GM12801 (cell line): ENCODE data around the gene LAMTOR4.

Source experiments
- TF ChIP-seq, protein P1 (sequence below): IDR thresholded peaks from one replicate; pipeline ENCODE4 v1.5.1; 2011; ENCODE audit warnings: control low read depth; ENCODE audit not compliant: insufficient read length; ENCODE audit errors: extremely low read depth

The LAMTOR4 gene

DNA sequence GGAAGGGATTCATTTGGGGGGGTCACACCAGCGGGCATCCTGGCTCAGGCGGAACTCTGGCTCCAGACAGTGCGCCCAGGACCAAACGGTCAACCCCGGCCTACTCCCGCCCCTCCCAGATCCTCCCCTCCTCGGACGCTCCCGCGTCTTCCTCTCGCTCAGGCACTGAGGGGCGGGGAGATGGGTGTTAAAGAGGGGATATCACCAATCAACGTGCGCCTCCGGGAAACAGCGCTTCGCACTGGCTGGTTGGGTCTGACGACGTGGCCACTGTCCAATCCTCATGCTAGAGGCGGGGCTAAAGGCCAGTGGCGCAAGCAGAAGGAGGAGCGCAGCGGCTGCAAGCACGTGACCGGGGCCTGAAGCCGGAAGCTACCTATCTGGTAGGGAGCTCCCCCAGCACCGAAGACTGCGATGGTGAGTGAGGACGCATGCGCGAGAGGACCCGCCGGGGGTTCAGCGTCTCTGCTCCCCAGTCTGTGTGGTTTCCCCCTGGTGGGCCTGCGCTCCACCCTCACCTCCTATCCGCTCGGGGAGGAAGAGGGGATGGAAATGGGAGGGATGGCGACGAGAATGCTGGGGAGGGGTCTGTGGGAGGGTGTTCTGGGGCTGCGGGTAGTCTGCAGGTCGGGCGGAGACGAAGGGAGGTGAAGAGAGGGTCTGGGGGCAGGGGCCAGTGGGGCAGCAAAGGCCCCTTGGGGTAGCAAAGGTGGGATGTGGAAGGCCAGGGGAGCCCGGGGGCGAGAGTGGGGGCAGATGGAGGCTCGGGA, at the start of gene LAMTOR4:
TSS of gene LAMTOR4 (plus strand) at position 360 of the 770 bp plus-strand sequence. CDS start at position 415, 55 bp downstream.
- TF ChIP-seq, protein P1, sequence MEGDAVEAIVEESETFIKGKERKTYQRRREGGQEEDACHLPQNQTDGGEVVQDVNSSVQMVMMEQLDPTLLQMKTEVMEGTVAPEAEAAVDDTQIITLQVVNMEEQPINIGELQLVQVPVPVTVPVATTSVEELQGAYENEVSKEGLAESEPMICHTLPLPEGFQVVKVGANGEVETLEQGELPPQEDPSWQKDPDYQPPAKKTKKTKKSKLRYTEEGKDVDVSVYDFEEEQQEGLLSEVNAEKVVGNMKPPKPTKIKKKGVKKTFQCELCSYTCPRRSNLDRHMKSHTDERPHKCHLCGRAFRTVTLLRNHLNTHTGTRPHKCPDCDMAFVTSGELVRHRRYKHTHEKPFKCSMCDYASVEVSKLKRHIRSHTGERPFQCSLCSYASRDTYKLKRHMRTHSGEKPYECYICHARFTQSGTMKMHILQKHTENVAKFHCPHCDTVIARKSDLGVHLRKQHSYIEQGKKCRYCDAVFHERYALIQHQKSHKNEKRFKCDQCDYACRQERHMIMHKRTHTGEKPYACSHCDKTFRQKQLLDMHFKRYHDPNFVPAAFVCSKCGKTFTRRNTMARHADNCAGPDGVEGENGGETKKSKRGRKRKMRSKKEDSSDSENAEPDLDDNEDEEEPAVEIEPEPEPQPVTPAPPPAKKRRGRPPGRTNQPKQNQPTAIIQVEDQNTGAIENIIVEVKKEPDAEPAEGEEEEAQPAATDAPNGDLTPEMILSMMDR = no peak

GRCh38 chr7:100099452-100099851, 49.3 kb upstream of the LAMTOR4 start:
- TF ChIP-seq, protein P1 = no peak

DNA sequence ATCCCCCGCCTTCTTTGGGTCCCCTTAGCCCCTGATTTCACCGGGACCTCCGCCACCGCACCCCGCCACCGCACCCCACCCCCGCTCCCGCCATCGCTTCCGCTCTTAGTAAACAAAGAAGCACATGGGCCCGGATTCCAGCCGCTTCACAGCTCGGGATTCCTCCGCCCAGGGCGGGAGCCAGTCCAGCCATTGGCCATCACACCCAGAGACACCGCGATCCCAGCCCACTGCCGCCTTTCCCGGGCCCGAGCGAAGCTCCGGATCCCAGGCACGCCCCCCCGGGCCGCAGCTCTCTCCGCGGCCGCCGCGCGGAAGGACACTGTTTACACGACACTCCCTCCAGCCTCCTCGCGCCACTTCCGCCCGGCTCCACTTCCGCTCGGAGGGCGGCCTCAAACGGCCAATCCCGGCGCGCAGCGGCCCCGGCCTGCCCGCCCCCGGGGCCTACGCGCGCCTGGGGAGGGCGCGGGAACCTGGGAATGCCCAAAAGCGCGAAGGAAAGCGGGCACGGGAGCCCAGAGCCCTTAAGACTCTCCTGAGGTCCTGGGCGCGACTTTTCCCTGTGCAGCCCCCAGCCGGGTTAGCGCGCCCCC, 48.2 kb upstream of the LAMTOR4 start:
- TF ChIP-seq, protein P1 = no peak

DNA sequence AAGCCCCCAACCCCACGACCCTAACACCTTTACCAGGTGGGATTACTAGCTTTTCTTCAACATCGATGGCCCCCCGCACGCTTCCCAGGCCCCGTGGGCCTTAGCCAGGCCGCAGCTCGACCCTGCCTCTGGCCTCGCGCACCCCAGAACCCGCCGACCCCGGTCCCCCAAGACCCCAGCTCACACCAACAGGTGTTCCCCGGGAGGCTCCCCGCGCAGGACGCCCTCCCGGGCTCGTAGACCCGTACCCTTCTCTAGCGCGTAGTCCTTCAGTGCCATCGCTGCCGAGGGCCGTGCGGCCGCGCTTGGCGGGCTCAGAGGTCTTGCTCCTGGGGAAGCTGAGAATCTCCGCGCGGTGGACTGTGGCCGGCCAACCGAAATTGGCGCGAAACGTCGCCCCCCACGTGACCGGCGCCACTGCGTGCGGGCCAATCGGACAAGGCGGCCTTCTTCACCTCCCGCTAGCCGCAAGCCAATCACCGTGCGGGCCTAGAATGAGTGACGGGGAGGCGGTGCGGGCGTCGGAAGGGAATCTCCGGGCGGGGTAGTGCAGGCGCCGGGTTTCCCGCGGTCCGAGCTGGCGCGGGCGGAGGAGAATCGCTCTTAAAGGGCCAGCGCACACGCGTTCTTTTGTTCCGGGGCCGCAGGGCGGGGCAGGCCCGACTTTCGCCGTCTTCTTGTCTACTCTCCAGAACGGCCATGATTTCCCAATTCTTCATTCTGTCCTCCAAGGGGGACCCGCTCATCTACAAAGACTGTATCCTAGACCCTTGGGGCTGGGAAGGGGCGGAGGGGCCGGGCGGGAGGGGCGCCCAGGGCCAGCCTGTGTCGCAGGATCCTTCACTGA, 47.5 kb upstream of the LAMTOR4 start, which contains the start of the genes AP4M1 and MCM7:
TSS of gene AP4M1 (plus strand) at position 628 of the 847 bp plus-strand sequence. CDS start at position 700, 72 bp downstream.
TSS of gene MCM7 (minus strand) at position 382 of the 847 bp plus-strand sequence. CDS start at position 279, 103 bp downstream.
- TF ChIP-seq, protein P1 = no peak

DNA sequence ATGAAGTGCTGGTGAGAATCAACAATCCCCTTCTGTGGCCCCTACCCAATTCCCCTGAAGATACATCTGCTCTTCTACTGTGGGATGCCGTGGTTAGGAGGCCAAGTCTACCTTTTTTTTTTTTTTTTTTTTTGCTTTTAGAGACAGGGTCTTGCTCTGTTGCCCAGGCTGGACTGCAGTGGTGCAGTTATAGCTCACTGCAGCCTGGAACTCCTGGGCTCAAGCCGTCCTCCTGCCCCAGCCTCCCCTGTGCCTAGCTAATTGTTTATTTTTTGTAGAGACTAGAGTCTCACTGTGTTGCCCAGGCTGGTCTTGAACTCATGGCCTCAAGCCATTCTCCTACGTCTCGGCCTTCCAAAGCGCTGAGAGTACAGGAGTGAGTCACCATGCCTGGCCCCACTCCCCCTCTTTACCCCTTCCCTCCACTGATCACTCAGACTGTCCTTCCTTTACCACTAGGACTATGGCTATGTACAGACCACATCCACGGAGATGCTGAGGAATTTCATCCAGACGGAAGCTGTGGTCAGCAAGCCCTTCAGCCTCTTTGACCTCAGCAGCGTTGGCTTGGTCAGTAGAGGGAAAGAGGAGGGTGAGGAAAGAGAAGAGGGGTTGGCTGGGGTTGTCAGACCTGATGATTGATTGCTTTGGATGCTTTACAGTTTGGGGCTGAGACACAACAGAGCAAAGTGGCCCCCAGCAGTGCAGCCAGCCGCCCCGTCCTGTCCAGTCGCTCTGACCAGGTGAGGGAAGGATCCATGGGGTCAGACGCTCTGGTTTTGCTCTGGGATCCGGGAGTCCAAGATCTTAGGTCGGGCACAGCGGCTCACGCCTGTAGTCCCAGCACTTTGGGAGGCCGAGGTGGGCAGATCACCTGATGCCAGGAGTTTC, 45.5 kb upstream of the LAMTOR4 start:
- TF ChIP-seq, protein P1 = no peak

DNA sequence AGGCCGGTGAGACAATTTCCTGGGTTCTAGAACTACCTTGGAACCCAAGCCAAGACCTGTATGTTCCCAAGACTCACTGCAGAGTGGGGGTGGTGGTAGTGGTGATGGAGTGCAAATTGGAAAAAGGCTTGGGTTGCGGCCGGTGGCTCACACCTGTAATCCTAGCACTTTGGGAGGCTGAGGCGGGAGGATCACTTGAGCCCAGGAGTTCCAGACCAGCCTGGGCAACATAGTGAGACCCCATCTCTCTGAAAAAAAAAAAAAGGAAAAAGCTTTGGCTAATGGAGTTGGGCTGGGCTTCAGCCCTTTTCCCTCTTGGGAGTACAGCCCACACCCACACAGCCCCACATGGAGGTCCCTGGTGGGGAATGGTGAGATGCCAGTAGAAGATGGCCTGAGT, 43.2 kb upstream of the LAMTOR4 start:
- TF ChIP-seq, protein P1 = no peak
